ENCODE measurements around the gene TAF11L7.
"Not testable (repeated sequence)": the region's sequence is repeated elsewhere in the genome, so short reads cannot be mapped to it uniquely, and the experiment has no call there.

Gene TAF11L7

GRCh38 chr5:17585658-17586057, at the start of gene TAF11L7:
TSS of gene TAF11L7 (minus strand) at chr5:17585758.
- not testable (repeated sequence) for H3K9ac ChIP-seq (ENCODE audit: low read length); H3K27ac ChIP-seq (ENCODE audit: low read depth, low read length); H3K9me3 ChIP-seq (ENCODE audit: control insufficient read depth, insufficient read depth, low read depth, low read length); H3K4me3 ChIP-seq (ENCODE audit: low read depth, low read length); H3K27me3 ChIP-seq (ENCODE audit: control insufficient read depth, insufficient read depth, low read length); H3K36me3 ChIP-seq (ENCODE audit: control insufficient read depth, insufficient read depth, low read length); H3K4me1 ChIP-seq (ENCODE audit: control insufficient read depth, insufficient read depth, low read length)

GRCh38 chr5:17634160-17634559, 48.6 kb upstream of the TAF11L7 start, which contains the start of gene TAF11L14:
TSS of gene TAF11L14 (plus strand) at chr5:17634460.
- no peaks in the 10 kb centered on the region for H3K9me3 ChIP-seq (ENCODE audit: control insufficient read depth, insufficient read depth, low read depth, low read length)
- H3K27ac ChIP-seq (ENCODE audit: low read depth, low read length), result no peak within 1 kb of the TSS
- no peak within 1 kb of the TSS for H3K9ac ChIP-seq (ENCODE audit: low read length)
- H3K4me3 ChIP-seq (ENCODE audit: low read depth, low read length), result no peak within 1 kb of the TSS
- H3K4me1 ChIP-seq (ENCODE audit: control insufficient read depth, insufficient read depth, low read length), result no peaks in the 10 kb centered on the region
- no peaks in the 10 kb centered on the region for H3K27me3 ChIP-seq (ENCODE audit: control insufficient read depth, insufficient read depth, low read length)
- no peaks in the 10 kb centered on the region for H3K36me3 ChIP-seq (ENCODE audit: control insufficient read depth, insufficient read depth, low read length)

GRCh38 chr5:17631788-17632187, 46.2 kb upstream of the TAF11L7 start, which contains the start of gene TAF11L13:
TSS of gene TAF11L13 (plus strand) at chr5:17632088.
- not testable (repeated sequence) for H3K27ac ChIP-seq (ENCODE audit: low read depth, low read length)

GRCh38 chr5:17625686-17626085, 40.1 kb upstream of the TAF11L7 start:
- Histone ChIP-seq H3K36me3 (ENCODE audit: control insufficient read depth, insufficient read depth, low read length) (no peaks in the 10 kb centered on the region), H3K9me3 (ENCODE audit: control insufficient read depth, insufficient read depth, low read depth, low read length) (no peaks in the 10 kb centered on the region), H3K27me3 (ENCODE audit: control insufficient read depth, insufficient read depth, low read length) (no peaks in the 10 kb centered on the region), H3K4me3 (ENCODE audit: low read depth, low read length) (no peak overlapping the region), H3K27ac (ENCODE audit: low read depth, low read length) (no peak overlapping the region), H3K4me1 (ENCODE audit: control insufficient read depth, insufficient read depth, low read length) (no peaks in the 10 kb centered on the region), H3K9ac (ENCODE audit: low read length) (no peak overlapping the region)

More at GRCh38 chr5:17631788-17632187, 46.2 kb upstream of the TAF11L7 start, which contains the start of gene TAF11L13:
- not testable (repeated sequence) for H3K9ac ChIP-seq (ENCODE audit: low read length); H3K9me3 ChIP-seq (ENCODE audit: control insufficient read depth, insufficient read depth, low read depth, low read length); H3K27me3 ChIP-seq (ENCODE audit: control insufficient read depth, insufficient read depth, low read length); H3K4me3 ChIP-seq (ENCODE audit: low read depth, low read length); H3K36me3 ChIP-seq (ENCODE audit: control insufficient read depth, insufficient read depth, low read length); H3K4me1 ChIP-seq (ENCODE audit: control insufficient read depth, insufficient read depth, low read length)

- no peak overlapping the region for H3K4me3 ChIP-seq (ENCODE audit: low read depth, low read length)
- no peak overlapping the region for H3K27ac ChIP-seq (ENCODE audit: low read depth, low read length)
- no peaks in the 10 kb centered on the region for H3K9me3 ChIP-seq (ENCODE audit: control insufficient read depth, insufficient read depth, low read depth, low read length)
- no peaks in the 10 kb centered on the region for H3K27me3 ChIP-seq (ENCODE audit: control insufficient read depth, insufficient read depth, low read length)
- no peaks in the 10 kb centered on the region for H3K4me1 ChIP-seq (ENCODE audit: control insufficient read depth, insufficient read depth, low read length)
- no peak overlapping the region for H3K9ac ChIP-seq (ENCODE audit: low read length)
- H3K36me3 ChIP-seq (ENCODE audit: control insufficient read depth, insufficient read depth, low read length), result no peaks in the 10 kb centered on the region
Observed at GRCh38 chr5:17620627-17621026, 35.1 kb upstream of the TAF11L7 start.

- no peaks in the 10 kb centered on the region for H3K36me3 ChIP-seq (ENCODE audit: control insufficient read depth, insufficient read depth, low read length)
- H3K4me1 ChIP-seq (ENCODE audit: control insufficient read depth, insufficient read depth, low read length), result no peaks in the 10 kb centered on the region
- H3K27me3 ChIP-seq (ENCODE audit: control insufficient read depth, insufficient read depth, low read length), result no peaks in the 10 kb centered on the region
- no peaks in the 10 kb centered on the region for H3K9me3 ChIP-seq (ENCODE audit: control insufficient read depth, insufficient read depth, low read depth, low read length)
- no peak overlapping the region for H3K27ac ChIP-seq (ENCODE audit: low read depth, low read length)
- no peak overlapping the region for H3K4me3 ChIP-seq (ENCODE audit: low read depth, low read length)
- H3K9ac ChIP-seq (ENCODE audit: low read length), result no peak overlapping the region
Observed at GRCh38 chr5:17619354-17619753, 33.8 kb upstream of the TAF11L7 start.

GRCh38 chr5:17614872-17615605, 29.5 kb upstream of the TAF11L7 start:
- Histone ChIP-seq H3K4me3 (ENCODE audit: low read depth, low read length) (no peak overlapping the region), H3K4me1 (ENCODE audit: control insufficient read depth, insufficient read depth, low read length) (no peaks in the 10 kb centered on the region), H3K36me3 (ENCODE audit: control insufficient read depth, insufficient read depth, low read length) (no peaks in the 10 kb centered on the region), H3K9ac (ENCODE audit: low read length) (no peak overlapping the region), H3K27ac (ENCODE audit: low read depth, low read length) (no peak overlapping the region), H3K27me3 (ENCODE audit: control insufficient read depth, insufficient read depth, low read length) (no peaks in the 10 kb centered on the region), H3K9me3 (ENCODE audit: control insufficient read depth, insufficient read depth, low read depth, low read length) (no peaks in the 10 kb centered on the region)

GRCh38 chr5:17610092-17610491, 24.5 kb upstream of the TAF11L7 start, which contains the start of gene TAF11L12:
TSS of gene TAF11L12 (plus strand) at chr5:17610392.
- not testable (repeated sequence) for H3K27me3 ChIP-seq (ENCODE audit: control insufficient read depth, insufficient read depth, low read length); H3K4me1 ChIP-seq (ENCODE audit: control insufficient read depth, insufficient read depth, low read length); H3K4me3 ChIP-seq (ENCODE audit: low read depth, low read length); H3K9me3 ChIP-seq (ENCODE audit: control insufficient read depth, insufficient read depth, low read depth, low read length); H3K27ac ChIP-seq (ENCODE audit: low read depth, low read length); H3K9ac ChIP-seq (ENCODE audit: low read length); H3K36me3 ChIP-seq (ENCODE audit: control insufficient read depth, insufficient read depth, low read length)

GRCh38 chr5:17607461-17607860, 21.9 kb upstream of the TAF11L7 start:
- not testable (repeated sequence) for H3K4me3 ChIP-seq (ENCODE audit: low read depth, low read length); H3K27ac ChIP-seq (ENCODE audit: low read depth, low read length); H3K9ac ChIP-seq (ENCODE audit: low read length); H3K9me3 ChIP-seq (ENCODE audit: control insufficient read depth, insufficient read depth, low read depth, low read length); H3K4me1 ChIP-seq (ENCODE audit: control insufficient read depth, insufficient read depth, low read length); H3K36me3 ChIP-seq (ENCODE audit: control insufficient read depth, insufficient read depth, low read length); H3K27me3 ChIP-seq (ENCODE audit: control insufficient read depth, insufficient read depth, low read length)

GRCh38 chr5:17604951-17605350, 19.4 kb upstream of the TAF11L7 start:
- Histone ChIP-seq H3K9me3 (ENCODE audit: control insufficient read depth, insufficient read depth, low read depth, low read length) (no peaks in the 10 kb centered on the region), H3K27ac (ENCODE audit: low read depth, low read length) (no peak overlapping the region), H3K9ac (ENCODE audit: low read length) (no peak overlapping the region), H3K4me1 (ENCODE audit: control insufficient read depth, insufficient read depth, low read length) (no peaks in the 10 kb centered on the region), H3K27me3 (ENCODE audit: control insufficient read depth, insufficient read depth, low read length) (no peaks in the 10 kb centered on the region), H3K36me3 (ENCODE audit: control insufficient read depth, insufficient read depth, low read length) (no peaks in the 10 kb centered on the region), H3K4me3 (ENCODE audit: low read depth, low read length) (no peak overlapping the region)

GRCh38 chr5:17603880-17604279, 18.3 kb upstream of the TAF11L7 start, which contains the start of gene TAF11L11:
TSS of gene TAF11L11 (plus strand) at chr5:17604183.
- not testable (repeated sequence) for H3K9me3 ChIP-seq (ENCODE audit: control insufficient read depth, insufficient read depth, low read depth, low read length); H3K27ac ChIP-seq (ENCODE audit: low read depth, low read length); H3K4me3 ChIP-seq (ENCODE audit: low read depth, low read length); H3K4me1 ChIP-seq (ENCODE audit: control insufficient read depth, insufficient read depth, low read length); H3K9ac ChIP-seq (ENCODE audit: low read length); H3K36me3 ChIP-seq (ENCODE audit: control insufficient read depth, insufficient read depth, low read length); H3K27me3 ChIP-seq (ENCODE audit: control insufficient read depth, insufficient read depth, low read length)
